ENCODE measurements around the gene SERINC2. TPM values are rescaled to one million over a fixed set of nuclear protein-coding genes. Genes with fewer than 3 reads are reported as not detected.

SERINC2 gene
- total RNA-seq, 1 experiment from 2014 or later: 14.0 TPM

- intact Hi-C loops (cut with micrococcal nuclease; ENCODE audit: unreplicated experiment): loop anchor here (2.0 kb wide), 1 partner anchor 152 kb away; no protein-coding TSS in a partner anchor
- DNase-seq (ENCODE audit: low read depth, low spot score): no peak
- POLR2A ChIA-PET: interaction anchor here (0.5 kb wide), 1 partner anchor 15 kb away, joined by 6 read pairs; no protein-coding TSS in a partner anchor
These were observed 16.2 kb upstream of the SERINC2 start for GRCh38 chr1:31396633-31397351.

More at GRCh38 chr1:31396633-31397351, 16.2 kb upstream of the SERINC2 start:
- peaks cover 4% of the 10 kb centered on the region; the same call in 1 of the 2 replicates for H3K4me1 ChIP-seq (ENCODE audit: control insufficient read depth, insufficient read depth, low read length)
- no TSS peak for BruUV-seq (replicated peaks)
- no peak for ATAC-seq
- CTCF ChIA-PET: interaction anchor here (2.4 kb wide), 1 partner anchor 152 kb away, joined by 8 read pairs; no protein-coding TSS in a partner anchor
- no peaks in the 10 kb centered on the region for H3K36me3 ChIP-seq (ENCODE audit: control insufficient read depth, insufficient read depth, low read length)
- H3K9me3 ChIP-seq (ENCODE audit: control insufficient read depth, insufficient read depth, low read depth, low read length): no peaks in the 10 kb centered on the region
- no peak overlapping the region for H3K27ac ChIP-seq (ENCODE audit: low read length)
- H3K27me3 ChIP-seq (ENCODE audit: control insufficient read depth, insufficient read depth, low read length): no peaks in the 10 kb centered on the region
- TF ChIP-seq POLR2AphosphoS5 (IDR thresholded peaks at IDR 0.05; ENCODE audit: low read depth, low read length) (no peak), REST (IDR thresholded peaks at IDR 0.05; ENCODE audit: insufficient read depth in 1 of 2, low read depth in 2 of 2, low read length in 1 of 2) (no peak), CTCF (IDR thresholded peaks at IDR 0.05) (no peak; the same call in none of the 2 replicates), TCF7L2 (IDR thresholded peaks at IDR 0.05; ENCODE audit: low read depth, low read length) (no peak), SIN3A (IDR thresholded peaks at IDR 0.05; ENCODE audit: borderline replicate concordance, insufficient read depth, low read depth, low read length) (no peak)
- no peak overlapping the region for H3K4me3 ChIP-seq (ENCODE audit: low read depth in 2 of 2, low read length in 2 of 2)
- in situ Hi-C loops (cut with HindIII; ENCODE audit: low pct_unique_long_range_greater_than_20kb, low sequenced_read_pairs): no loop called here

Measured in Panc1 (cell line).